CD4-positive, alpha-beta T cell (primary cell): Measurements from ENCODE around the gene IQSEC1. TPM values are rescaled to one million over a fixed set of nuclear protein-coding genes. Genes with fewer than 3 reads are reported as not detected.
A peak's percentile ranks its signal among the peaks of the same experiment; 100 is the strongest.

ENCODE experiments used
- ATAC-seq: fragments of 200-7000 bp; cut with Tn5 transposase; one replicate; pipeline ENCODE4 v1.10.0; 2022; ENCODE audit warnings: mild to moderate bottlenecking; ENCODE audit not compliant: poor library complexity
- CTCF ChIA-PET: fragments of 350-600 bp; sonication (Branson Sonifier 250); formaldehyde crosslinking; loops from one replicate; lab custom pipeline; 2021; ENCODE audit warnings: antibody characterized with exemption, inconsistent platforms; lab: Charles Lee
- POLR2A ChIA-PET: fragments of 350-600 bp; sonication (Branson Sonifier 250); formaldehyde crosslinking; loops from one replicate; lab custom pipeline; 2021; ENCODE audit warnings: antibody characterized with exemption, inconsistent platforms; lab: Charles Lee
- DNase-seq, 14 experiments: peaks; one replicate each; pipeline ENCODE4 v3.0.0-alpha.2; 2013 to 2020; ENCODE audit warnings: mixed read lengths in 2 of 14
- H3K27ac ChIP-seq, 2 donors: one replicate each; pipeline versions ENCODE4 v1.5.1 to v1.7.0; 2013; ENCODE audit warnings: low read length in 2 of 2, low read depth in 1 of 2, mild to moderate bottlenecking in 1 of 2
- H3K27me3 ChIP-seq, 2 experiments: 1 replicate in 1 of 2; 2 replicates in 1 of 2; pipeline versions ENCODE4 v1.6.1 to v1.7.0; 2013; ENCODE audit warnings: low read length in 2 of 2, control low read depth in 1 of 2, mild to moderate bottlenecking in 1 of 2, moderate library complexity in 1 of 2; ENCODE audit not compliant: insufficient read depth in 2 of 2, control insufficient read depth in 1 of 2
- H3K36me3 ChIP-seq: one replicate; pipeline ENCODE4 v1.6.1; 2013; ENCODE audit warnings: low read length, control low read depth; ENCODE audit not compliant: insufficient read depth
- H3K4me1 ChIP-seq: one replicate; pipeline ENCODE4 v1.6.1; 2013; ENCODE audit warnings: low read length, control low read depth; ENCODE audit not compliant: insufficient read depth
- H3K4me3 ChIP-seq: one replicate; pipeline ENCODE4 v1.5.1; 2013; ENCODE audit warnings: mild to moderate bottlenecking, low read length, moderate library complexity
- H3K9me3 ChIP-seq, 2 experiments: 1 replicate in 1 of 2; 2 replicates in 1 of 2; pipeline versions ENCODE4 v1.6.1 to v1.7.0; 2013; ENCODE audit warnings: low read length in 2 of 2, mild to moderate bottlenecking in 2 of 2, control low read depth in 1 of 2, moderate library complexity in 1 of 2; ENCODE audit not compliant: control insufficient read depth in 1 of 2, insufficient read depth in 1 of 2
- H3K27ac Mint-ChIP-seq: one replicate; pipeline ENCODE4 v1.8.0; 2020; ENCODE audit warnings: mixed read lengths
- H3K27me3 Mint-ChIP-seq: one replicate; pipeline ENCODE4 v1.8.0; 2021; ENCODE audit warnings: mixed read lengths
- H3K36me3 Mint-ChIP-seq: one replicate; pipeline ENCODE4 v1.8.0; 2021; ENCODE audit warnings: low read depth, mixed read lengths
- H3K4me1 Mint-ChIP-seq: one replicate; pipeline ENCODE4 v1.8.0; 2021; ENCODE audit warnings: low read depth, mixed read lengths
- H3K4me3 Mint-ChIP-seq: one replicate; pipeline ENCODE4 v1.8.0; 2020; ENCODE audit warnings: mild to moderate bottlenecking, mixed read lengths
- H3K9me3 Mint-ChIP-seq: one replicate; pipeline ENCODE4 v1.8.0; 2020; ENCODE audit warnings: mixed read lengths
- intact Hi-C, 2 experiments: fragments of 100-400 bp; cut with DNase I in 1 of 2; cut with micrococcal nuclease in 1 of 2; formaldehyde crosslinking; loops; one replicate each; pipeline versions ENCODE4 v1.15.1 to v1.9.0; 2023 to 2025; cut with DNase I, micrococcal nuclease
- total RNA-seq, 174 experiments: library from RNA in 2 of 174; stranded (reverse) in 2 of 174; gene quantifications; one replicate each; pipeline ENCODE4 v1.2.3 and lab custom pipeline; 2021 to 2026
- TF ChIP-seq, protein P1 (sequence below): fragments of 200-600 bp; IDR thresholded peaks from one replicate; pipeline ENCODE4 v1.8.0; 2022; ENCODE audit warnings: antibody characterized with exemption, mild to moderate bottlenecking

IQSEC1 gene
- total RNA-seq, 2 experiments from 2014 or later: 102 to 108 TPM

DNA sequence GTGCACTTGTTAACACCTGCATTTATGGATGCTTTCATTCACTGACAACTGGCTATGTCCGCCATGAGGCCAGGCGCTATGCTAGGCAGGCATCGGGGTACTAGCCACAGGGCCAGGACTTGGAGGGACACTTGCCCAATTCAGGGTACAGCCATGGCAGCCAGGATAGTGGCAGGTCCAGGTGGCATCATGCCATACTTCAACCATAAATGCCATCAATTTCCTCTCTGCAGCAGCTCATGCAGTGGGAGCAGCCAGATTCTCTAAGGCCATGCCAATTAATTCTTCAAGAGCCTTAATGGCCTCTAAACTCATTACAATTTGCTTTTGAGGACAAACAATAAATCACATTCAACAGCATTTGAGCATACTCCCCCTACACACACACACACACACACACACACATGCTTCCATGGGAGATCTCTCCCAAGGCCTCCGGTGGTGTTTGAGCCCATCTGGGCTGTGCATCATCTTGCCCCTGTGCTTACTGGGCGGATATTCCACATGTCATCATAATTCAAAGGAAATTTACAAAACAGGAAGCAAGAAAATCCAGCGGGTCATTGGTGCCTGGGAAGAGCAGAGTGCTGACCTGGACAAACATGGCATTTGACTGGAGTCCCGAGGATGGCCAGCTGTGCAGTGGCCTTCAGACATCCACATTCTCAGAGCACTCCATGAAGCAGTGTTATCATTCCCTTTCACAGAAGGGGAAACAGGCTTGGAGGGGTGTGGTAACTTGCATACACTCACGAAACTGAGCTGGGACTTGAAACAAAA, 109.1 kb downstream of the IQSEC1 start:
- H3K27ac ChIP-seq: no peak overlapping the region

DNA sequence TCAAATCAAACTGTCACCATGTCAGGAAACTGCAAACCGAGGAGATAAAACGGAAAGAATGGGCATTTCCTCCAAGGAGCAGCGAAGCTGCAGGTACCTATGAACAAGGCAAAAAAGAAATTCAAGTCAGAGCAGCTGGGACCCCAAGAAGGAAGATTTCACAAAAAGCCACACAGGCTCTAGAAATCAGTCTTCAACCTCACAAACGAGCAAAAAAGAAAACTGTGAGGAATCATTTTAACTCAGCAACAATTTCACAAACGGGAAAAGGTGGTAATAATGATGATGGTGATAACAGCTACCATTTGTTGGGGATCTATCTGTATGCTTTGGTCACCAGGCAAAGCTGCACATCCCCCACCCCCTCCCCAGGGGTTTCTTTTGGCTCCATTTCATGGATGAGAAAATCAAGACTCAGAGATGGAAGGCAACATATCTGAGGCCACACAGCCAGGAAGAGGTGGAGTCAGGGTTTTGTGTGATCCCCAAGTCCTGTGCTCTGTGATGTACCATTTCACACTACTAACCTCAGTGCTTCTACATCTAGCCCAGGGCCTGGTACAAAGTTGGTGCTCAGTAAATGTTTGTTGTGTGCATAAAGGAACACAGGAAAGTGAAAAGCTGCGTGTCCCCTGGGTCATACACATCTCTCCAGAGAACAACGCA, 109.9 kb downstream of the IQSEC1 start:
- DNase-seq (peak in 1 of 14 experiments; percentile 39), ATAC-seq (no peak)
- no peaks in the 10 kb centered on the region for H3K9me3 ChIP-seq
- intact Hi-C loops: loop anchor here in 1 of 2 experiments (10.0 kb wide), 2 partner anchors 299 to 409 kb away; partner anchors contain the start of genes MKRN2 and RAF1
- no peak overlapping the region for H3K4me3 ChIP-seq
- no peaks in the 10 kb centered on the region for H3K27me3 Mint-ChIP-seq
- CTCF ChIA-PET: no interaction called here
- peaks cover 31% of the 10 kb centered on the region for H3K36me3 Mint-ChIP-seq
- H3K36me3 ChIP-seq: peaks cover 30% of the 10 kb centered on the region
- H3K27ac Mint-ChIP-seq: peak overlapping the region; percentile 54
- H3K9me3 Mint-ChIP-seq: no peaks in the 10 kb centered on the region
- peaks cover 95% of the 10 kb centered on the region for H3K4me1 ChIP-seq
- peak overlapping the region; percentile 74 for H3K4me3 Mint-ChIP-seq
- POLR2A ChIA-PET: interaction anchor here (0.7 kb wide), 1 partner anchor 20 kb away, joined by 4 read pairs; no protein-coding TSS in a partner anchor
- peak overlapping the region in 1 of 2 donors; percentile 32 for H3K27ac ChIP-seq
- peaks cover 94% of the 10 kb centered on the region for H3K4me1 Mint-ChIP-seq
- TF ChIP-seq, protein P1, sequence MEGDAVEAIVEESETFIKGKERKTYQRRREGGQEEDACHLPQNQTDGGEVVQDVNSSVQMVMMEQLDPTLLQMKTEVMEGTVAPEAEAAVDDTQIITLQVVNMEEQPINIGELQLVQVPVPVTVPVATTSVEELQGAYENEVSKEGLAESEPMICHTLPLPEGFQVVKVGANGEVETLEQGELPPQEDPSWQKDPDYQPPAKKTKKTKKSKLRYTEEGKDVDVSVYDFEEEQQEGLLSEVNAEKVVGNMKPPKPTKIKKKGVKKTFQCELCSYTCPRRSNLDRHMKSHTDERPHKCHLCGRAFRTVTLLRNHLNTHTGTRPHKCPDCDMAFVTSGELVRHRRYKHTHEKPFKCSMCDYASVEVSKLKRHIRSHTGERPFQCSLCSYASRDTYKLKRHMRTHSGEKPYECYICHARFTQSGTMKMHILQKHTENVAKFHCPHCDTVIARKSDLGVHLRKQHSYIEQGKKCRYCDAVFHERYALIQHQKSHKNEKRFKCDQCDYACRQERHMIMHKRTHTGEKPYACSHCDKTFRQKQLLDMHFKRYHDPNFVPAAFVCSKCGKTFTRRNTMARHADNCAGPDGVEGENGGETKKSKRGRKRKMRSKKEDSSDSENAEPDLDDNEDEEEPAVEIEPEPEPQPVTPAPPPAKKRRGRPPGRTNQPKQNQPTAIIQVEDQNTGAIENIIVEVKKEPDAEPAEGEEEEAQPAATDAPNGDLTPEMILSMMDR: no peak
- no peaks in the 10 kb centered on the region for H3K27me3 ChIP-seq

More for the DNA sequence above, 109.1 kb downstream of the IQSEC1 start:
- no peaks in the 10 kb centered on the region for H3K27me3 ChIP-seq
- ChIA-PET POLR2A (interaction anchor here (0.7 kb wide), 1 partner anchor 20 kb away, joined by 4 read pairs; no protein-coding TSS in a partner anchor), CTCF (interaction anchor here (1.6 kb wide), 1 partner anchor 31 kb away, joined by 5 read pairs; no protein-coding TSS in a partner anchor)
- H3K36me3 ChIP-seq: peaks cover 24% of the 10 kb centered on the region
- H3K9me3 ChIP-seq: no peaks in the 10 kb centered on the region
- DNase-seq (no peak), ATAC-seq (no peak)
- peaks cover 93% of the 10 kb centered on the region for H3K4me1 ChIP-seq
- Mint-ChIP-seq H3K9me3 (no peaks in the 10 kb centered on the region), H3K36me3 (peaks cover 25% of the 10 kb centered on the region), H3K4me3 (peak overlapping the region; percentile 74), H3K4me1 (peaks cover 94% of the 10 kb centered on the region), H3K27me3 (no peaks in the 10 kb centered on the region), H3K27ac (no peak overlapping the region)
- H3K4me3 ChIP-seq: no peak overlapping the region
- TF ChIP-seq, protein P1: no peak
- intact Hi-C loops: loop anchor here in 1 of 2 experiments (10.0 kb wide), 2 partner anchors 299 to 409 kb away; partner anchors contain the start of genes MKRN2 and RAF1

DNA sequence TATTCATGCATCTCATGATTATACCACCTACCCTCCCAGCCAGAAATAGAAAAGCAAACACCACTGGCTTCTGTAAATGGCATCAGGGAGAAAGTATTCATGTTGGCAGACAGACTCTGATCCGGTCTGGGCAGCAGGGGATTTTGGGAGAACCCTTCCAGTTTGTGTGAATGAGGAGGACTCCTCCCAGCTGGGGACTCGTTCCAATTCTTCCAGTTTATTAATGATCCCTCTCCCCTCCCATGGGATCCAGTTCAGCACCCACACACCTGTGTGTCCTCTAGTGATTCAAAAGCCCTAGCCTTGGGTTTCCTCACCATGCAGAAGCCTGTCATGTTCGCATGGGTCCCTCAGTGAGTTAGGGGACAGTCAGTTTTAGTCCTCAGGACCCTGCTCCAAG, 110.9 kb downstream of the IQSEC1 start:
- ATAC-seq (no peak), DNase-seq (no peak)
- Mint-ChIP-seq H3K9me3 (no peaks in the 10 kb centered on the region), H3K27me3 (no peaks in the 10 kb centered on the region), H3K36me3 (peaks cover 37% of the 10 kb centered on the region), H3K4me1 (peaks cover 95% of the 10 kb centered on the region), H3K4me3 (peak overlapping the region; percentile 74), H3K27ac (peak overlapping the region; percentile 54)
- Histone ChIP-seq H3K9me3 (no peaks in the 10 kb centered on the region), H3K27me3 (no peaks in the 10 kb centered on the region), H3K36me3 (peaks cover 30% of the 10 kb centered on the region), H3K4me3 (no peak overlapping the region), H3K27ac (no peak overlapping the region), H3K4me1 (peaks cover 99% of the 10 kb centered on the region)
- intact Hi-C loops: loop anchor here in 1 of 2 experiments (10.0 kb wide), 2 partner anchors 297 to 407 kb away; partner anchors contain the start of genes MKRN2 and RAF1
- ChIA-PET CTCF (no interaction called here), POLR2A (no interaction called here)
- TF ChIP-seq, protein P1: no peak
